ENCODE data around the gene CEP112.

- no peak for TF ChIP-seq CEBPG (CRISPR knock-in tag; IDR thresholded peaks at IDR 0.05)
- no peak for TF ChIP-seq TBL1XR1 (IDR thresholded peaks at IDR 0.05; ENCODE audit: borderline replicate concordance, low read length, partially characterized antibody)
- no peak for TF ChIP-seq CTCF (CRISPR knock-in tag; IDR thresholded peaks at IDR 0.05)
- TF ChIP-seq ZNF879 (CRISPR knock-in tag; IDR thresholded peaks at IDR 0.05): no peak
- no peak for TF ChIP-seq ATM (IDR thresholded peaks at IDR 0.05; ENCODE audit: borderline replicate concordance)
- no peak for TF ChIP-seq MXI1 (IDR thresholded peaks at IDR 0.05; ENCODE audit: borderline replicate concordance, low read depth, low read length)
- TF ChIP-seq ZNF333 (CRISPR knock-in tag; IDR thresholded peaks at IDR 0.05; ENCODE audit: borderline replicate concordance): no peak
- TF ChIP-seq GMEB1 (CRISPR knock-in tag; IDR thresholded peaks at IDR 0.05; ENCODE audit: borderline replicate concordance): no peak
- no peak for TF ChIP-seq TRIM24 (CRISPR knock-in tag; IDR thresholded peaks at IDR 0.05)
- TF ChIP-seq ZNF567 (CRISPR knock-in tag; IDR thresholded peaks at IDR 0.05; ENCODE audit: borderline replicate concordance): no peak
- TF ChIP-seq, protein P1, sequence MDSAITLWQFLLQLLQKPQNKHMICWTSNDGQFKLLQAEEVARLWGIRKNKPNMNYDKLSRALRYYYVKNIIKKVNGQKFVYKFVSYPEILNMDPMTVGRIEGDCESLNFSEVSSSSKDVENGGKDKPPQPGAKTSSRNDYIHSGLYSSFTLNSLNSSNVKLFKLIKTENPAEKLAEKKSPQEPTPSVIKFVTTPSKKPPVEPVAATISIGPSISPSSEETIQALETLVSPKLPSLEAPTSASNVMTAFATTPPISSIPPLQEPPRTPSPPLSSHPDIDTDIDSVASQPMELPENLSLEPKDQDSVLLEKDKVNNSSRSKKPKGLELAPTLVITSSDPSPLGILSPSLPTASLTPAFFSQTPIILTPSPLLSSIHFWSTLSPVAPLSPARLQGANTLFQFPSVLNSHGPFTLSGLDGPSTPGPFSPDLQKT (CRISPR knock-in tag; IDR thresholded peaks at IDR 0.05; ENCODE audit: borderline replicate concordance): no peak
- TF ChIP-seq TCF12 (IDR thresholded peaks at IDR 0.05): no peak
- no peak for TF ChIP-seq TCF12 (CRISPR knock-in tag; IDR thresholded peaks at IDR 0.05)
- no peak for TF ChIP-seq GZF1 (CRISPR knock-in tag; IDR thresholded peaks at IDR 0.05)
Observed at GRCh38 chr17:66044083-66044482, 147.8 kb downstream of the CEP112 start.

Measured in HepG2 (cell line).